Fibroblast of lung (primary cell): ENCODE measurements around the gene LLPH. TPM values are rescaled to one million over a fixed set of nuclear protein-coding genes. Genes with fewer than 3 reads are reported as not detected.
A peak's percentile ranks its signal among the peaks of the same experiment; 100 is the strongest.

Source experiments
- DNase-seq, 2 donors: peaks; one replicate each; pipeline versions ENCODE4 v3.0.0 to v3.0.0-alpha.2; 2010; ENCODE audit warnings: low read depth in 2 of 2
- H2AFZ ChIP-seq: 2 replicates; pipeline ENCODE4 v1.5.1; 2012; ENCODE audit warnings: low read length, control low read depth, inconsistent platforms
- H3K27ac ChIP-seq: 2 replicates; pipeline ENCODE4 v1.5.1; 2011; ENCODE audit warnings: low read length, control low read depth; ENCODE audit not compliant: insufficient read depth
- H3K27me3 ChIP-seq: 2 replicates; pipeline ENCODE4 v1.5.1; 2011; ENCODE audit warnings: mild to moderate bottlenecking, low read length; ENCODE audit not compliant: control insufficient read depth, insufficient read depth
- H3K36me3 ChIP-seq: 2 replicates; pipeline ENCODE4 v1.5.1; 2011; ENCODE audit warnings: low read length; ENCODE audit not compliant: control insufficient read depth, insufficient read depth
- H3K4me1 ChIP-seq: 2 replicates; pipeline ENCODE4 v1.5.1; 2011; ENCODE audit warnings: low read length; ENCODE audit not compliant: control insufficient read depth, insufficient read depth; ENCODE audit errors: extremely low read depth
- H3K4me2 ChIP-seq: 2 replicates; pipeline ENCODE4 v1.5.1; 2011; ENCODE audit warnings: low read length, control low read depth; ENCODE audit not compliant: insufficient read depth; ENCODE audit errors: extremely low read depth
- H3K4me3 ChIP-seq, 4 experiments: fragments of 200-600 bp in 1 of 4; sonication (generic) in 1 of 4; replicated peaks in 1 of 4; 2 replicates each; pipeline ENCODE4 v1.5.1; 2011 to 2016; ENCODE audit warnings: low read length in 4 of 4, low read depth in 3 of 4, mild to moderate bottlenecking in 3 of 4, control low read depth in 2 of 4, inconsistent platforms in 1 of 4, mixed read lengths in 1 of 4; ENCODE audit not compliant: insufficient read depth in 1 of 4; ENCODE audit errors: control extremely low read depth in 1 of 4
- H3K79me2 ChIP-seq: 2 replicates; pipeline ENCODE4 v1.5.1; 2012; ENCODE audit warnings: mild to moderate bottlenecking, low read length, inconsistent platforms; ENCODE audit not compliant: control insufficient read depth, insufficient read depth
- H3K9ac ChIP-seq: 2 replicates; pipeline ENCODE4 v1.5.1; 2011; ENCODE audit warnings: mild to moderate bottlenecking, low read length, control low read depth; ENCODE audit not compliant: insufficient read depth
- H3K9me3 ChIP-seq: 2 replicates; pipeline ENCODE4 v1.5.1; 2012; ENCODE audit warnings: low read depth, low read length; ENCODE audit not compliant: control insufficient read depth, insufficient read depth
- H4K20me1 ChIP-seq: 2 replicates; pipeline ENCODE4 v1.5.1; 2011; ENCODE audit warnings: low read length; ENCODE audit not compliant: control insufficient read depth, insufficient read depth; ENCODE audit errors: extremely low read depth
- EZH2 ChIP-seq: IDR thresholded peaks from 2 replicates; pipeline ENCODE4 v1.5.1; 2012; ENCODE audit warnings: low read length, control low read depth, mild to moderate bottlenecking; ENCODE audit errors: missing control alignments
- polyA plus RNA-seq, 2 donors: library from polyadenylated mRNA; depleted of rRNA in 1 of 2; stranded (reverse) in 1 of 2; unstranded in 1 of 2; fragments of >200 nt; gene quantifications; 2 replicates each; pipeline ENCODE4 v1.2.1, GENCODE V29; 2011 to 2012; ENCODE audit warnings: missing spikeins in 1 of 2
- total RNA-seq: library from RNA; depleted of rRNA; stranded (reverse); fragments of >200 nt; gene quantifications from 2 replicates; pipeline ENCODE4 v1.2.1, GENCODE V29; 2014
- TF ChIP-seq, protein P1 (sequence below), 2 donors: IDR thresholded peaks in 1 of 2; conservative IDR thresholded peaks in 1 of 2; 1 replicate in 1 of 2; 2 replicates in 1 of 2; pipeline ENCODE4 v1.5.1; 2011 to 2012; ENCODE audit warnings: low read length in 2 of 2, control low read depth in 1 of 2, inconsistent platforms in 1 of 2, low read depth in 1 of 2, mild to moderate bottlenecking in 1 of 2

Gene LLPH
- total and polyA plus RNA-seq, 2 donors (not counting 1 experiment from before 2014, with no cell fraction given), result 5.8 to 30.5 TPM

DNA sequence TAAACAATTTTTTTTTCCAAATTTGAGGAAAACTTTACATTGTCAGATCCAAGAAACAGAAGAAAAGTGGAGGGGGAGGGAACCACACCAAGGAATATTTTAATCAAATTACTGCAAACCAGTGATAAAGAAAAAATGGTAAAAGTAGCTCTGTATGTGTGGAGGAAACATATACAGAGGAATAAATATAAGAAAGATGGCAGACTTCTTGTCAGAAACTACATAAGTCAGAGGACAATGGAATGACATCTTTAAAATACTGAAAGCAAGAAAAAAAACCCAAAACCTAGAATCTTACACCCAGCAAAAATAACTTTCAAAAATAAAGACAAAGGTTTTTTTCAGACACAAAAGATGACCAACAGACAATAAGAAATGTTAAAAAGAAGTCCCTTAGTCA lies 10.2 kb upstream of the LLPH start:
- Histone ChIP-seq H3K4me1 (no peaks in the 10 kb centered on the region), H3K4me3 (no peak overlapping the region), H3K4me2 (no peak overlapping the region), H3K27ac (no peak overlapping the region), H2AFZ (no peak overlapping the region), H3K9ac (no peak overlapping the region), H3K27me3 (no peaks in the 10 kb centered on the region), H3K36me3 (peaks cover 4% of the 10 kb centered on the region), H3K9me3 (no peaks in the 10 kb centered on the region), H3K79me2 (no peaks in the 10 kb centered on the region), H4K20me1 (no peaks in the 10 kb centered on the region)
- no peak for TF ChIP-seq EZH2
- TF ChIP-seq, protein P1, sequence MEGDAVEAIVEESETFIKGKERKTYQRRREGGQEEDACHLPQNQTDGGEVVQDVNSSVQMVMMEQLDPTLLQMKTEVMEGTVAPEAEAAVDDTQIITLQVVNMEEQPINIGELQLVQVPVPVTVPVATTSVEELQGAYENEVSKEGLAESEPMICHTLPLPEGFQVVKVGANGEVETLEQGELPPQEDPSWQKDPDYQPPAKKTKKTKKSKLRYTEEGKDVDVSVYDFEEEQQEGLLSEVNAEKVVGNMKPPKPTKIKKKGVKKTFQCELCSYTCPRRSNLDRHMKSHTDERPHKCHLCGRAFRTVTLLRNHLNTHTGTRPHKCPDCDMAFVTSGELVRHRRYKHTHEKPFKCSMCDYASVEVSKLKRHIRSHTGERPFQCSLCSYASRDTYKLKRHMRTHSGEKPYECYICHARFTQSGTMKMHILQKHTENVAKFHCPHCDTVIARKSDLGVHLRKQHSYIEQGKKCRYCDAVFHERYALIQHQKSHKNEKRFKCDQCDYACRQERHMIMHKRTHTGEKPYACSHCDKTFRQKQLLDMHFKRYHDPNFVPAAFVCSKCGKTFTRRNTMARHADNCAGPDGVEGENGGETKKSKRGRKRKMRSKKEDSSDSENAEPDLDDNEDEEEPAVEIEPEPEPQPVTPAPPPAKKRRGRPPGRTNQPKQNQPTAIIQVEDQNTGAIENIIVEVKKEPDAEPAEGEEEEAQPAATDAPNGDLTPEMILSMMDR (conservative IDR thresholded peaks at IDR 0.05 in 1 of 2, IDR thresholded peaks at IDR 0.05 in 1 of 2; ENCODE audit: low read depth in 1 of 2, low read length in 2 of 2), result no peak
- peak in 1 of 2 donors; percentile 22 for DNase-seq

DNA sequence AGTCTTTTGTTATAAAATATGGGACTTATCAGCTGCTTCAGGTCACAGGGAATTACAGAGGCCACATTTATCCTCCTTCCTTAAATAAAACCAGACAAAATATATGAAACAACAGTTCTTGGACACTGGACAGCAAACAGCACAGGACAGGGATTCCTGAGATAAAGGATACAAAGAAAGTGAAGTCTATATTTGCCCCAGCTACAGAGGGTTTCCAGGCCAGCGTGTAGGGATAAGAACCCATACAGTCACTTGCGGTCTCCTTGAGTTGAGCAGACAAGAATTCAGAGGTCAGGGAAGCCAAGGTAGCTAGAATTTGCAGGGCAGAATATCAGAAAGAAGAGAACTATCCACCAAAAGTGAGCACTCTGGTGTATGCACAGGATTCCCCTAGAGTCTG lies 8.8 kb upstream of the LLPH start:
- Histone ChIP-seq H3K4me2 (no peak overlapping the region), H3K27me3 (no peaks in the 10 kb centered on the region), H4K20me1 (no peaks in the 10 kb centered on the region), H3K27ac (no peak overlapping the region), H3K9me3 (no peaks in the 10 kb centered on the region), H3K9ac (no peak overlapping the region), H3K36me3 (peaks cover 4% of the 10 kb centered on the region), H3K79me2 (no peaks in the 10 kb centered on the region), H3K4me1 (no peaks in the 10 kb centered on the region), H2AFZ (no peak overlapping the region), H3K4me3 (no peak overlapping the region)
- no peak for DNase-seq
- TF ChIP-seq, protein P1 (conservative IDR thresholded peaks at IDR 0.05 in 1 of 2, IDR thresholded peaks at IDR 0.05 in 1 of 2; ENCODE audit: low read depth in 1 of 2, low read length in 2 of 2), result no peak
- no peak for TF ChIP-seq EZH2

DNA sequence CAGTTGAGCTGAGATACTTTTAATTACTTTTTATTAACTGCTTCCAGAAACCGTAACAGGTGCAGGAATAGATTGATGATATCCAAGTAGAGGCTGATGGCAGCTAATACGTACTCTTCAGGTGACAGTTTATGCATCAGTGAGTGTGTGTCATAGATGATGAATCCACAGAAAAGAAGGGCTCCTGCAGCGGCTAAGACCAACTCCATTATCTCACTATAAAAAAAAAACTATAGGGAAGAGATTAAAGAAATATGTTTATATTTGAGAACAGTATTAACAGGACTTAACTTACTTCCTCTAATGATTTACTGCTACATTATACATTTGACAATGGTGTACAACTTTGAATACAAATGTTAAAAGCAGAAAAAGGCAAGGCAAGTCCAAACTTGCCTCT lies 7.4 kb upstream of the LLPH start:
- Histone ChIP-seq H3K9ac (no peak overlapping the region), H3K9me3 (no peaks in the 10 kb centered on the region), H3K27ac (no peak overlapping the region), H3K36me3 (peaks cover 4% of the 10 kb centered on the region), H3K4me3 (no peak overlapping the region), H2AFZ (no peak overlapping the region), H4K20me1 (no peaks in the 10 kb centered on the region), H3K4me1 (no peaks in the 10 kb centered on the region), H3K4me2 (no peak overlapping the region), H3K79me2 (no peaks in the 10 kb centered on the region), H3K27me3 (no peaks in the 10 kb centered on the region)
- TF ChIP-seq, protein P1 (conservative IDR thresholded peaks at IDR 0.05 in 1 of 2, IDR thresholded peaks at IDR 0.05 in 1 of 2; ENCODE audit: low read depth in 1 of 2, low read length in 2 of 2), result no peak
- no peak for TF ChIP-seq EZH2
- no peak for DNase-seq
